ENCODE measurements around the gene NBAS.
"Not testable (repeated sequence)": the region's sequence is repeated elsewhere in the genome, so short reads cannot be mapped to it uniquely, and the experiment has no call there.

- not testable (repeated sequence) for TF ChIP-seq POLR2AphosphoS5, CTCF (IDR thresholded peaks at IDR 0.05)
Observed at GRCh38 chr2:15439366-15439765, 121.8 kb downstream of the NBAS start.
